Left lung (tissue), 10 donors: ENCODE measurements around the gene RGL1. TPM values are rescaled to one million over a fixed set of nuclear protein-coding genes. Genes with fewer than 3 reads are reported as not detected.

ENCODE experiments used
- ATAC-seq: fragments of 200-7000 bp; cut with Tn5 transposase; one replicate; pipeline ENCODE4 v1.9.1; 2020; ENCODE audit warnings: moderate library complexity
- DNase-seq, 4 donors: peaks; one replicate each; pipeline ENCODE4 v3.0.0-alpha.2; 2013 to 2020
- H3K27ac ChIP-seq, 2 donors: fragments of 200-600 bp; sonication (generic) in 1 of 2; one replicate each; pipeline versions ENCODE4 v1.5.0 to v1.8.0; 2020 to 2021
- H3K27me3 ChIP-seq, 2 donors: fragments of 200-600 bp; sonication (generic) in 1 of 2; one replicate each; pipeline versions ENCODE4 v1.5.0 to v1.8.0; 2020 to 2021
- H3K36me3 ChIP-seq, 2 donors: fragments of 200-600 bp; sonication (generic) in 1 of 2; one replicate each; pipeline versions ENCODE4 v1.5.0 to v1.8.0; 2020 to 2021
- H3K4me1 ChIP-seq, 2 donors: fragments of 200-600 bp; one replicate each; pipeline ENCODE4 v1.8.0; 2021
- H3K4me3 ChIP-seq, 2 donors: fragments of 200-600 bp; sonication (generic) in 1 of 2; one replicate each; pipeline versions ENCODE4 v1.5.0 to v1.8.0; 2020 to 2021; ENCODE audit warnings: mild to moderate bottlenecking in 1 of 2
- H3K9me3 ChIP-seq, 2 donors: fragments of 200-600 bp; sonication (generic) in 1 of 2; one replicate each; pipeline versions ENCODE4 v1.5.0 to v1.8.0; 2020 to 2021
- intact Hi-C, 2 donors: fragments of 100-400 bp; cut with DNase I; formaldehyde crosslinking; loops; one replicate each; pipeline versions ENCODE4 v1.11.2 to v1.14.2; 2022
- polyA plus RNA-seq, 6 donors: library from polyadenylated mRNA; unstranded; fragments of 120-200 nt; gene quantifications; one replicate each; pipeline ENCODE4 v1.2.1, GENCODE V29; 2013; ENCODE audit not compliant: insufficient read length in 6 of 6
- total RNA-seq, 2 donors: library from RNA; stranded (reverse); fragmentation: NEBNext Ultra II Directional; extraction: Animal tissue kit (Norgen Biotek cat#: 25700); gene quantifications; one replicate each; pipeline ENCODE4 v1.2.1, GENCODE V29; 2021
- TF ChIP-seq, protein P1 (sequence below), 2 donors: fragments of 200-600 bp; sonication (generic) in 1 of 2; IDR thresholded peaks; one replicate each; pipeline versions ENCODE4 v1.5.0 to v1.8.0; 2021; ENCODE audit warnings: antibody characterized with exemption in 2 of 2
- donor health status: DM: no; HTN: yes; CAD: no.
- donor health status: DM: no; HTN: no; CAD: no.

RGL1 gene
- total and polyA plus RNA-seq, 8 donors = 33.7 to 52.6 (median 40.9) TPM

DNA sequence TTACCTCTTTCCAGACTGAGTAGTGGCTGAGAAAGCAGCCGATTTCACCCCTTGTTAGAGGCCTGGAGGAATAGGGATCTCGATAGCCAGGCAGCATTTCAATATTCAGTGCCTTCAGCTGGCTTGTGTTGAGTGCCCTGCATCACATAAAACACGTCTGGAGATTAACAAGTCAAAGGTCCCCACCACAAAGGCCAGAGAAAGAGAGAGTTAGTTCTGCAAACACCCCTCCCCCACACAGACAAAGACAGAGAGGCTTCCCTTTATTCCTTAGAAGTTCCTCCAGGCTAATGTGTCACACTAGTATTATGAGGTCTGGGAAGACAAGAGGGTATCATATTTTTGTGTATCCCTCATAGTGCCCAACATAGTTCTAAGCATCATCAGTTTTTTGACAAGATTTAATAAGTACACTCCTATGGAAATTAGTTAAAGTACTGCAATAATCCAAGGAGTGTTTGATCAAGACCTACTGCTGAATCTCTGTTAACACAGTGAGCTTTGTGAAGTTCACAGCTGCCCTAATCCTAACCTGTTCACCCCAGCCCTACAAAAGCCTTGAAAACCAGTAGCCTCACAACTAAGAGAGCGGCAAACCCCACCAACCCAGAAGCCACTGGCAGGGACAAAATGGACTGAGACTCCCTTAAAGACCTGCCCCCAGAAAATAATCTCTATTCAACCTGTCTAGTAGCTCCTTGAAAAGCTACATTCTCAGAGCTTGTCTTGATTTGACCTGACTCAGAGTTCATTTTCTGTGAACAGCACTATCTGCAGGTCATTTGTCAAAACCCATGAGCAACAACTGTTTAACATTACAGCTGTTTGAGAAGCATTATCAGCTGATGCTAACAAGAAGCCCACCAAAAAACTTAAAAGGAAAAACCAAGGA is 140.8 kb downstream of the RGL1 start:
- TF ChIP-seq, protein P1, sequence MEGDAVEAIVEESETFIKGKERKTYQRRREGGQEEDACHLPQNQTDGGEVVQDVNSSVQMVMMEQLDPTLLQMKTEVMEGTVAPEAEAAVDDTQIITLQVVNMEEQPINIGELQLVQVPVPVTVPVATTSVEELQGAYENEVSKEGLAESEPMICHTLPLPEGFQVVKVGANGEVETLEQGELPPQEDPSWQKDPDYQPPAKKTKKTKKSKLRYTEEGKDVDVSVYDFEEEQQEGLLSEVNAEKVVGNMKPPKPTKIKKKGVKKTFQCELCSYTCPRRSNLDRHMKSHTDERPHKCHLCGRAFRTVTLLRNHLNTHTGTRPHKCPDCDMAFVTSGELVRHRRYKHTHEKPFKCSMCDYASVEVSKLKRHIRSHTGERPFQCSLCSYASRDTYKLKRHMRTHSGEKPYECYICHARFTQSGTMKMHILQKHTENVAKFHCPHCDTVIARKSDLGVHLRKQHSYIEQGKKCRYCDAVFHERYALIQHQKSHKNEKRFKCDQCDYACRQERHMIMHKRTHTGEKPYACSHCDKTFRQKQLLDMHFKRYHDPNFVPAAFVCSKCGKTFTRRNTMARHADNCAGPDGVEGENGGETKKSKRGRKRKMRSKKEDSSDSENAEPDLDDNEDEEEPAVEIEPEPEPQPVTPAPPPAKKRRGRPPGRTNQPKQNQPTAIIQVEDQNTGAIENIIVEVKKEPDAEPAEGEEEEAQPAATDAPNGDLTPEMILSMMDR (IDR thresholded peaks at IDR 0.05) = no peak

GRCh38 chr1:183946320-183946613 is 141.3 kb downstream of the RGL1 start:
- H3K9me3 ChIP-seq = no peaks in the 10 kb centered on the region
- H3K27me3 ChIP-seq = no peaks in the 10 kb centered on the region
- no peaks in the 10 kb centered on the region for H3K36me3 ChIP-seq
- TF ChIP-seq, protein P1 (IDR thresholded peaks at IDR 0.05) = no peak
- H3K4me1 ChIP-seq = no peaks in the 10 kb centered on the region
- intact Hi-C loops = no loop called here
- no peak for DNase-seq
- no peak overlapping the region for H3K4me3 ChIP-seq
- ATAC-seq = no peak
- no peak overlapping the region for H3K27ac ChIP-seq

More for the DNA sequence above, 140.8 kb downstream of the RGL1 start:
- Histone ChIP-seq H3K4me3 (no peak overlapping the region), H3K36me3 (no peaks in the 10 kb centered on the region), H3K27ac (no peak overlapping the region), H3K27me3 (no peaks in the 10 kb centered on the region), H3K9me3 (no peaks in the 10 kb centered on the region), H3K4me1 (no peaks in the 10 kb centered on the region)
- DNase-seq (no peak), ATAC-seq (peak; percentile 34)
- intact Hi-C loops = no loop called here

DNA sequence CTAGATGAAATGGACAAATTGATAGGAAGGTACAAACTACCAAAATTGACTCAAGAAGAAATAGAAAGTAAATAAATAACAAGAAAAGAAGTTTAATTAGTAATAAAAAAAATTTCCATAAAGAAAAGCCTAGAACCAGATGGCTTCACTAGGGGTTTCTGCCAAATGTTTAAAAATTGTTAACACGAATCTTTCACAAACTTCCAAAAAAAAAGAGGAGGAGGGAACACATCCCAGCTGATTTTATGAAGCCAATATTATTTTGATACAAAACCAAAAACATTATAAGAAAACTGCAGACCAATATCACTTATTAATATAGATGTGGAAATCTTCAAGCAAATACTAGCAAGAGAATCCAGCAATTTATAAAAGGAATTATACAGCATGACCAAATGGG is 143.1 kb downstream of the RGL1 start:
- TF ChIP-seq, protein P1 (IDR thresholded peaks at IDR 0.05) = no peak
- H3K4me1 ChIP-seq = no peaks in the 10 kb centered on the region
- H3K9me3 ChIP-seq = no peaks in the 10 kb centered on the region
- intact Hi-C loops = no loop called here
- no peak for DNase-seq
- H3K27me3 ChIP-seq = no peaks in the 10 kb centered on the region
- H3K4me3 ChIP-seq = no peak overlapping the region
- ATAC-seq = no peak
- H3K36me3 ChIP-seq = no peaks in the 10 kb centered on the region
- no peak overlapping the region for H3K27ac ChIP-seq

DNA sequence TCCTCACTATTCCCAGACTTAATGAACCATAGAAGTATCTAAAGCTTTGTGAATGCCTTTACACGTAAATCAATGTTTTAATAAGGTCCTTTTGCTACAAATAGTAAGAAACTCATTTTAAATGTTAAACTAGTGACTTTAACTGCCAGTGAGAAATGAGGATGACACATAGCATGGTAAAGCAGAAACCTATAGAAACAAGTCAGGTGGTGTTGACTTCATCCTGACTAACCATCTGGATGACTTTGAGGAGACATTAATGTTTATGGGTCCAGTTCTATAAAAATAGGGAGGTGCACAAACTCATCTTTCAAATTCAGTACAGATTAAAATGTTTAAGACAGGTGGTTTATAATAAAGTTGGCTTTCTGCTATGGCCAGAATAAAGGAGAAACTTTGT is 147.2 kb downstream of the RGL1 start:
- ATAC-seq (no peak), DNase-seq (no peak)
- Histone ChIP-seq H3K27ac (no peak overlapping the region), H3K36me3 (no peaks in the 10 kb centered on the region), H3K27me3 (no peaks in the 10 kb centered on the region), H3K4me3 (no peak overlapping the region), H3K4me1 (peaks cover 0 to 18% of the 10 kb centered on the region in 2 donors), H3K9me3 (no peaks in the 10 kb centered on the region)
- TF ChIP-seq, protein P1 (IDR thresholded peaks at IDR 0.05) = no peak
- intact Hi-C loops = no loop called here

DNA sequence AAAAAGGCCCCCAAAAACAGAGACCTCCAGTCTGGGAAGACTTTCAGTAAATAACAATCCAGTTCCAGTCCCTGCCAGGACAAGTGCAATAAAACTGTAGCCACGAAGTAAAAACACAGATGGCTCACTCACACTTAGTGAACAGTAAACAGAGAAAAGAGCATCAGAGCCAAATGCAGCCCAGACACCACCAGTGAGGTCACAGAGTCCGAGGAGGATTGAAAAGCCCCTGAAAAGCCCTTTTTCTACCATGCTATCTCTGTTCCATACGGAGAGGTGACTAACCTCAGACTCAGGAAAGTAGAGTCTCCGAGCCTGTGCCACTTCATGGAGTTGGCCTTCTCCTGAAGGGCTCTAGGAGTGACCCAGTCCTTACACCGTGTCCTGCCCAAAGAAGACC is 148.1 kb downstream of the RGL1 start:
- DNase-seq (no peak), ATAC-seq (no peak)
- intact Hi-C loops = no loop called here
- Histone ChIP-seq H3K4me3 (no peak overlapping the region), H3K9me3 (no peaks in the 10 kb centered on the region), H3K27ac (no peak overlapping the region), H3K4me1 (peaks cover 0 to 21% of the 10 kb centered on the region in 2 donors), H3K36me3 (no peaks in the 10 kb centered on the region), H3K27me3 (no peaks in the 10 kb centered on the region)
- TF ChIP-seq, protein P1 (IDR thresholded peaks at IDR 0.05) = no peak
